GM18526 (cell line): ENCODE results near the gene NT5M.

ENCODE experiments used
- POLR2A ChIP-seq: IDR thresholded peaks from 3 replicates; pipeline ENCODE4 v1.6.1; 2011; ENCODE audit not compliant: insufficient read length; ENCODE audit errors: extremely low read depth

NT5M gene

DNA sequence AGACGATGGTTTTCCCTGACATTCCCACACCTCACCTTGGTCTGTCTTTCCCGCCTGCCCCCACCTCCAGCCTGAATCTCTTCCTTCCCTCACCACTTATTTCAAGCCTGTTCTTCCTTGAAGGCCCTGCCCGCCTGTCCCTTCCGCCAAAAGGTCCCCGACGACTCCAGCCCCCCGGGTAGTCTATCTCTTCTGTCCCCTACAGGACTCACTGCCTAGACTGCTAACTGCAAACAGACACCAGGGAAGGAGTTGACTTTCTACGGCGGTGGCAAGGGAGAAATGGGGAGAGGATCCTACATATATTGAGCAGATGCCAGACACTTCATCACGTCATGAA lies 53.7 kb downstream of the NT5M start:
- no peak for TF ChIP-seq POLR2A

DNA sequence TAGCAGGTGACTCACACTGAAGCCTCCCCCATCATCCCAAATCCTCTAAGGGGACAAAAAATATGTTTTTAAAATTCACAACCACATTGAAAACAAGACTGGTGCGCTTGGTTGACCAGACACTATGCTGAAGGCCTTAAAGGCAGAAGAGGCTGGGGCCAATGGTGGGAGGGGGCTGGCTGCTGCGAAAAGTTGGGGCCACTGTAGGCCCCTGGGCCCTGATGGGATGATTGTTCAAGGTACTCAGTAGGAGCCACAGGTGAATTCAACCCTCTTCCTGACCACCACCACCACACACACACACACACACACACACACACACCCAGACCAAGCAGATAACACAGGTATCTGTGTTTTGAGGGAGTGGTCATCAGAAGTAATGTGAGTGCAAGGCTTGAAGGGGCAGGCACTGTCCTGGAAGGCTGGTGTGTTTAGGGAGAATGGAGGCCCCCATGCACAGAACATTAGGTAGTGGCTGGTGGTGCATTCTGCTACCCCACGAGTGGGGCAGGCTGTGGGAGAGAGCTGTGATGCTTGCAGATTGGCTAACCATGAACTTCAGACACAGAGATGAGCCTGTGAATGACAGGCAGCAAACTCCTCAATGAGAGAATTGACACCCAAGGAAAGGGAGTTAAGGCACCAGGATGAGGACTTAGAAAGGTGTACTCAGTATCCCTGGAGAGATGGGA lies 55.0 kb downstream of the NT5M start:
- no peak for TF ChIP-seq POLR2A

DNA sequence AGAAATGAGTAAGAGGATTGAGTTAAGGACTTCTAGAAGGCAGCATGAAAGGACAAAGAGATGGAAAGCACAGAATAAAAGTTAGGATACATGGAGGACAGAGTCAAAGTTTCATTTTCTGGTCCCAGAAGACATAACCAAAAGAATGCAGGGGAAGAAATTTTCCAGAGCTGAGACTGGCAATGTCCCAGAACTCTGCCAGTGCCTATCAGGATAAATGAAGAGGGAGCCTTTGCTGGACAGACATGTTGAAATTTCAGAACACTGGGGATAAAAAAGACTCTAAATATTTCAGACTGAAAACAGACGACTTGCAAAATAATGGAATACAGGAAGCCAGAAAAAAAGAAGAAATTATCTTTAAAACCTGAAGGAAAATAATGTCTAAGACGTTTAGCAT lies 55.7 kb downstream of the NT5M start:
- TF ChIP-seq POLR2A = no peak

DNA sequence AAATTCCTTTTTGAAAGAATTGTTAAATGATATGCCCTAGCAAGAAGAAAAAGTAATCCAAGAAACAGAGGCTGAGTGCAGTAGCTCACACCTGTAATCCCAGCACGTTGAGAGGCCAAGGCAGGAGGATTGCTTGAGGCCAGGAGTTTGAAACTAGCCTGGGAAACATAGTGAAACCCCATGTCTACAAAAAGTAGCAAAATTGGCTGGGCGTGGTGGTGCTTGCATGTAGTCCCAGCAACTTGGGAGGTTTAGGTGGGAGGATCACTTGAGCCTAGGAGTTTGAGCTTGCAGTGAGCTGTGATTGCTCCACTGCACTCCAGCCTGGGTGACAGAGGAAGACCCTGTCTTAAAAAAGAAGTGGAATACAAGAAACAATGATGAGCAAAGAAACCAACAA lies 56.1 kb downstream of the NT5M start:
- TF ChIP-seq POLR2A = no peak

DNA sequence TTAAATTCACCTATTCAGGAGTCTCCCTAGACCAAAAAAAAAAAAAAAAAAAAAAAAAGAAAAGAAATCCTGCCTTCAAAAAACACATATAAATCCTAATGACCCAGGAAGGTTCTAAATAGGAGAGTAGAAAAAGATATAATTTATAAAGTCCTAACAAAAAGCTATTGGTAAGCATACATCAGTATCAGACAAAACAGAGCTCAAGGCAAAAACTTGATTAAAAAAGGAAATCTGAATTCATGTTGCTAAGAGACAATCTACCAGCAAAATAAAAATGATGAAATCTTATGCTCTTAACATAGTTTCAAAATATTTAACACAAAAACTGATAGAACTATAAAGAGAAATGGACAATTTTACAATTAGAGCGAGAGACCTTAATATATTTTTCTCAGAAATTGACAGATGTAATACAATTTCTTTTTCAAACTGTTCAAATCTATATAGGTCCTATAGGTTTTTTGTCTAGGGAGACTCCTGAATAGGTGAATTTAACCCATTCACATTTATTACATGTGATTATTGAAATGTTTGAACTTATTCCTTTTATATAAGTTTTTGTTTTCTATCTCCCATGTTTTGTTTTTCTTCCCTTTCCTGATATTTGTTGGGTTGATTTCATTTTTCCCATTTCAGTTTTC lies 57.0 kb downstream of the NT5M start:
- no peak for TF ChIP-seq POLR2A

DNA sequence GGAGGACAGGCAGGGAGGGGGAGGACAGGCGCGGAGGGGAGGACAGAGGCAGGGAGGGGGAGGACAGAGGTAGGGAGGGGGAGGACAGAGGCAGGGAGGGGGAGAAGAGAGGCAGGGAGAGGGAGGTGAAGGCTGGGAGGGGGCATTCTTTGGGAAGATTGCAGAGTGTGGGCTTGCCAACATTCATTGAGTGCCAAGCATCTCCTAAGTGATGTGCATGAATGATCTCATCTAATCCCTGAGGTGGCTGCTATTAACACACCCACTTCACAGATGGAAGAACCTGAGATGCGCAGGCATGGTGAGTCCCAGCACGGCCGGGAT lies 58.3 kb downstream of the NT5M start:
- TF ChIP-seq POLR2A = no peak

DNA sequence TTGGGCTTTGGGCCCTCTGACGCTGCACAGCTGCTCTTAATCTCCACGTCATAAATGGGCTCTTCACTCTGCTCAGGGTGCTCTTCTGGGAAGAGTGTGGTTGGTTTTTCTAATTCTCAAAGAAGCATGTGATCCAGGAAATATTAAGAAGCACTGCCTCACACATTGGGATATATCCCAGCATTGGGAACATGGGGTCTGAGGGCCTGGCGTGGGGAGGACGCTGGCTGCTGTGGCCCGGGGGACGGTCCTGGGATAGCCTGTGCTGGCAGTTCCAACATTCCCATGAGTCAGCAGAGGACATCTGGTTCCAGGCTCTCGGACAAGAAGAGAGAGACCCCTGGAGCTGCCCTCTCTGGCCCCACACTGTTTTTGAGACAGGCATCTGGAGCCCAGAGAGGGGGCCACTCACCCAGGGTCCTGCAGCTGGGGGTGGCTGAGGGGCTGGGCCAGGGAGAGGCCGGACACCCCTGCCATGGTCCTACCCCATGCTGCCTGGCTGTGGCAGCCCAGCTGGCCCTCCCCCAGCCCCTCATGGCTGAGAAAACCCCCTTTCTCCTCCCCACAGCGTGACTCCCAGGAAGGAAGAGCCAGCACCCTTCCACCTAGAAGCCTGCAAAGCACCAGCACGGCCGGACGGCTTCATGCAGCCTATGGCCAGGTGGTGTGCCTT lies 58.8 kb downstream of the NT5M start:
- TF ChIP-seq POLR2A = no peak

DNA sequence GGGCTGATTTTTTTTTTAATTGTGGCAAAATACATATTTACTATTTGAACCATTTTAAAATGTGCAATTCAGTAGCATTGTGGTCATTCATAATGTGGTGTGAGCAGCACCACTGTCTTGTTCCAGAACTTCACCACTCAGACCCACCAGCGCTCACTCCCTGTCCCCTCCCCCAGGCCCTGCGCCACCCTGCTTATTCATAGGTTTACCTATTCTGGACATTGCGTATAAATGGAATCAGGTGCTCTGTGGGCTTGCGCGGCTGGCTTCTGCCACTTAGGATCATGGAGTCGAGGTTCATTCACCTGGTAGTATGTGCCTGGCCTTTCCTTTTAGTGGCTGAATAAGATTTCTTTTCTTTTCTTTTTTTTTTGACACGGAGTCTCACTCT lies 59.4 kb downstream of the NT5M start:
- TF ChIP-seq POLR2A = no peak

DNA sequence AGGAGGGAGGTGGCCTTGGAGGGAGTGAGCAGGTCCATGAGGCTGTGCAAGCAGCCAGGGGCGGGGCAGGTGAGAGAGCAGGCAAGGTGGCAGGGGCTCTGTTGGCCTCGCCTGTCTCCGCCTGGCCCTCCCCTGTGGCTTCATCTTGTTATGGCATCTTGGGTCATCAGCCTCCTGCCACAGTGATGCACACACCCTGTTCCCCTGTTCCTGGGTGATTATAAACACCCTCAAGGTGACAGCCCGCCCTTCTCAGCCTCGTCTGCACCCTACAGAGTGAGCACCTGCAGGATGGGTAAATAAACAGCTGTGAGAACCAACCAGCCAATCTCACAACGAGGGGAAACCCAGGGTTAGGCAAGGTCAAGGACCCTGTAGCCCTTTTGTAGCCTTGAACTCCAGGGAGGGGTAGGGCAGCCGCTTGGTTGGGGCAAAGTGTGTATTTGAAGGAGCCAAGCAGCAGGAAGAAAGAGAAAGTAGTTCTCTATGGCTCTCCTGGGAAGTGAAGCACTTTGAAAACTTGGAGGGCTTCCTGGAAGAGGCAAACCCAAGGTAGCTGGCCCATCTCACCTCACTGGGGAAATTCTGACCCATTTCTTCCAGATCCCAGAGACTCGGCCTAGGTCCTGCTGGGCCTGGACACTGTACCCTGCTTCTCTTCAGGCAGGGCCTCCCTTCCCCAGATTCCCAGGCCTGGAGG lies 60.6 kb downstream of the NT5M start:
- TF ChIP-seq POLR2A = no peak

DNA sequence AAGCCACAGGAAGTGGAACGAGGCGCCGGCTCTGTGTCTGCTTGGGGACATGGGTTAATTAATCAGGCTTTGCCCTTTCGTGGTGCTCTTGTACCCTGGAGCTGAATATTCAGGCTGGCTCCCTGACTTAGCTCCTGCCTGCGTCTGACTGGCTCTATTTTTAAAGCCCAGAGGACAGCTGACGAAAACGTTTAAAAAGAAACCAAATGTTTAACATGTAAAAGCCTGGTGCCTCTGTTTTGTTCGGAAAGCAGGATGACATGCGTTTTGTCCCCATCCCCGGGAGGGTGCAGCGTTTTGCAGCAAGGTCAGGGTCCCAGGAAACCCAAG lies 61.1 kb downstream of the NT5M start:
- no peak for TF ChIP-seq POLR2A

DNA sequence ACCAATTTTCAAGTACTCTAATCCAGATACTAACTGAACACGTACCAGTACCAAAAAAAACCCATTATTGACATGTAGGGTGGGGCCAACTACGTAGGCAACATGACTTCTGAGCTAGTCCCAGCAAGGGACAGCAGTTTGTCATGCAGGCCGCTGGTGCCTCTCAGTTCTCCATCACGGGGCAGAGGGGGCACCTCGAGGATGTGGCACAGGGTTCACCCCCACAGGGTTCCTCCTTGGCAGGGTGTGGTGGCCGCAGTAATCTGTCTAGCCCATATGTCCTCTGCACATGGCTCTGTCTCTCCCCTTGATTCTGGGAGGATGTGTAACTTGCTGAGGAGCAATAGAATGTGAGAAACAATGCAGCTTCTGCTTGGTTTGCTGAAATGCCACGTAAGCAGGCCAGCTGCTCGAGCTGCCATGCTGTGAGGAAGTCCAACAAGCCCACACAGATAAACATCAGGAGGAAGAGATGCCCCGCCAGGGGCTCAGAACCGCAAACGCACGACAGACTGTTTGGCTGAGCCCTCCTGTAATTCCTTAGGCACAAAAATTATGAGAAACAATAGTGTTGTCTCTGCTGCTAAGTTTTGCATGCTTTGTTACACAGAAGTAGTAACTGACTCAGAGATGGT lies 62.4 kb downstream of the NT5M start:
- TF ChIP-seq POLR2A = no peak

DNA sequence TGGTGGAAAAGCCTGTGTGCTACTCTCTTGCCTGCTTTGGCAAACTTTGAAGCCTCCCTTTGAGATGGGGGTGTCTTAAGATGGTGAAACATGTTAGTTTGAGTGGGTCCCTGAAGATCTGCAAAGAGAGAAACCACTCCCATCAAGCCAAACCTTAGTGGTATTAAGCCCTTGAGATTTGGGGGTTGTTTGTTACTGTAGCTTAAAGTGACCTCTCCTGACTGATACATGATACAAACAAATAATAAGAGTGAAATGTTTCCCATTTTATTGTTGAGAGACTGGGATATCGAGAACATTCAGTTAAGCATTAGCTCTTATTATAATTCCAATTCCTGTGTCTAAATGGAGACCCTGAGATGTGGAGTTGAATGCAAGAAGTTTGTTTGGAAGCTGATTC lies 63.1 kb downstream of the NT5M start:
- TF ChIP-seq POLR2A = no peak

DNA sequence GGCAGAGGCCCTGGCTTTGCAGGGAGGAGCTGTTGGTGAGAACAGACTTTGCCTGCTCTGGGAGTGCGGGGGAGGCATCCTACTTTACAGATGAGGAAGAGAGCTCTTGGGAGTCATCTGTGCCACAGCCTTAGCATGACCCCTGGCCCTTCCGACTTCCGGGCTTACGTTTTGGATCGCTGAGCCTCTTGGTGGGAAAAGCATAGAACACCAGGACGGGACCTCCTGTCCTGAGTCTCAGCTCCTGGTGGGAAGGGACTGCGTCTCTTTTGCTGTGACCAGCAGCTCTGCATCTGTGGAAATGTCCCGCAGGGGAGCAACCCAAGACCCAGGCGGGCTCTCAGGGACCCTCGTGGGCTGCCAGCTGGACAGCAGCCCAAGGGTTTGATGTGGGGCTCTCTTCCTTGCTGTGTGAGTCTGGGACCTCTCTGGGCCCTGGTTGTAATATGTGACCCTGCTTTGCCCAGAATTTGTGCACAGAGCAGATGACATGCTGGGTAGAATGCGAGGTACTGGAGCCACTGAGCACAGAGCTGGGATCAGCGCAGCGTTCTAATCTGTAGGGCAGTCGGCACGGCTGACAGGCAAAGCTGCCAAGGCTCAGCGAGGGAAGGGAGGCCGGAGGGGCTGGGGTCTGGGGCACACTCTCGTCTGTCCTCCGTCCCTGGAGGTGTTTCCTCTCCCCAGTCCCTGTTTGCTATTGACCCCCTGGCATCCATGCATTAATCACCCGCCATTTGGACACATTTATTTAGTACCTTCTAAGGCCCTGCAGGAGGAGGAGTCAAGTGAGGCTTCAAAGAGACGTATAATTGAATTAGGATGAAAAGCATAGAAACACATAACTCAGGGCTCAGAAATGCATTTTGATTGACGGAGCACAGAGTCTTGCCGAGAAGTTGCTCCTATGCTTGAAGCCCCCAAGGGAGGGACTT lies 64.0 kb downstream of the NT5M start:
- no peak for TF ChIP-seq POLR2A

DNA sequence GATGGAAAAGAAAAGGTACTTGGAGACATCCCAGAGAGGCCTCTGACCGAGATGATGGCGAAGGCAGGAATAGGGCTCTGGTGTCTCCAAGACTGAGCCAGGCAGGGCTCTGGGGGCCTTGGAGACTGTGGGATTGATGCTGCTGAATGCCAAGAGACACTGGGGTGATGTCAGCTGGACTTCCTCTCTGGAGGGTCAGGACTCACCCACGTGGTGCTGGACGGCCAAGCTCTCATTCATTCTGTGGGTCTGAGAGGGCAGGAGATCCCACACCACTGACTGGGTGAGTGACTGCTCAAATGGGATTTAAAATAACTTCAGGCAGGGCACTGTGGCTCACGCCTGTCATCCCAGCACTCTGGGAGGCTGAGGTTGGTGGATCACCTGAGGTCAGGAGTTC lies 64.8 kb downstream of the NT5M start:
- TF ChIP-seq POLR2A = no peak

DNA sequence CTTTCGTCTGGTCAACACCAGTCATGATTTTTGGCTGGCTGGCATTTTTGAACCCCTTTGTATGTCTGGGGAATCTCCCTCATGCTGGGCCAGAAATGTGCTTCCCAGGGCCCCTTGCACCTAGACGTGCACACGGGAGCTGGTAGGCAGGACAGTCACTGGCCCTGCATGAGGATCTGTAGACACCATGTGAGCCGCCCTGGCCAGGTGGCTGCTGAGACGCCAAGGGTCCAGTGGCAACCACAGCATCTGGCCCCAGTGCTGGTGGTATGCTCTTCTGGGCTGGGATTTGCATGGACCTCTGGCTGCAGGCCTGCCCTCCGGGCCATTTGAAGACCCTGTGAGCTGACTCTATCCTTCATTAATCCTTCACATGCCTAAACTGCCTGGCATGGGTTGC lies 67.5 kb downstream of the NT5M start:
- no peak for TF ChIP-seq POLR2A
